Jurkat, Clone E6-1 (cell line): Measurements from ENCODE around the gene UBE3D.
A peak's percentile ranks its signal among the peaks of the same experiment; 100 is the strongest.

ENCODE experiments used
- DNase-seq: peaks from one replicate; pipeline ENCODE4 v3.0.0-alpha.2; 2011; ENCODE audit warnings: low read depth, low spot score
- H3K4me3 ChIP-seq: 2 replicates; pipeline ENCODE4 v1.5.1; 2011; ENCODE audit warnings: mild to moderate bottlenecking, low read length, control low read depth, moderate library complexity

The UBE3D gene

GRCh38 chr6:82987951-82988350 is 77.7 kb downstream of the UBE3D start:
- H3K4me3 ChIP-seq: no peak overlapping the region
- DNase-seq: no peak

- H3K4me3 ChIP-seq: no peak overlapping the region
Observed at GRCh38 chr6:82987416-82987815, 78.2 kb downstream of the UBE3D start.

GRCh38 chr6:82984720-82985119 is 80.9 kb downstream of the UBE3D start:
- no peak for DNase-seq
- no peak overlapping the region for H3K4me3 ChIP-seq

More at GRCh38 chr6:82987416-82987815, 78.2 kb downstream of the UBE3D start:
- DNase-seq: no peak

GRCh38 chr6:82980086-82980485 is 85.6 kb downstream of the UBE3D start:
- no peak overlapping the region for H3K4me3 ChIP-seq
- DNase-seq: no peak

- DNase-seq: no peak
- no peak overlapping the region for H3K4me3 ChIP-seq
Observed at GRCh38 chr6:82979657-82980056, 86.0 kb downstream of the UBE3D start.

- no peak overlapping the region for H3K4me3 ChIP-seq
- no peak for DNase-seq
Observed at GRCh38 chr6:82978362-82978945, 87.2 kb downstream of the UBE3D start.

- DNase-seq: no peak
- H3K4me3 ChIP-seq: no peak overlapping the region
Observed at GRCh38 chr6:82976179-82976578, 89.5 kb downstream of the UBE3D start.

- DNase-seq: no peak
- H3K4me3 ChIP-seq: no peak overlapping the region
Observed at GRCh38 chr6:82971877-82972460, 93.7 kb downstream of the UBE3D start.

GRCh38 chr6:82970839-82971238 is 94.8 kb downstream of the UBE3D start:
- no peak for DNase-seq
- no peak overlapping the region for H3K4me3 ChIP-seq

- no peak for DNase-seq
- H3K4me3 ChIP-seq: no peak overlapping the region
Observed at GRCh38 chr6:82968708-82969107, 96.9 kb downstream of the UBE3D start.

GRCh38 chr6:82963191-82963925 is 102.3 kb downstream of the UBE3D start:
- no peak for DNase-seq
- H3K4me3 ChIP-seq: no peak overlapping the region

GRCh38 chr6:82959385-82959941 is 106.2 kb downstream of the UBE3D start:
- DNase-seq: no peak
- H3K4me3 ChIP-seq: no peak overlapping the region

GRCh38 chr6:82958551-82958950 is 107.1 kb downstream of the UBE3D start:
- H3K4me3 ChIP-seq: no peak overlapping the region
- DNase-seq: no peak

- H3K4me3 ChIP-seq: no peak overlapping the region
- DNase-seq: peak; percentile 10
Observed at GRCh38 chr6:82957868-82958245, 107.8 kb downstream of the UBE3D start.

- no peak overlapping the region for H3K4me3 ChIP-seq
Observed at GRCh38 chr6:82957171-82957867, 108.3 kb downstream of the UBE3D start.

GRCh38 chr6:82955841-82956240 is 109.8 kb downstream of the UBE3D start:
- DNase-seq: no peak
- no peak overlapping the region for H3K4me3 ChIP-seq

More at GRCh38 chr6:82957171-82957867, 108.3 kb downstream of the UBE3D start:
- peak; percentile 47 for DNase-seq

GRCh38 chr6:82954937-82955577 is 110.6 kb downstream of the UBE3D start:
- H3K4me3 ChIP-seq: no peak overlapping the region
- no peak for DNase-seq

- no peak overlapping the region for H3K4me3 ChIP-seq
- no peak for DNase-seq
Observed at GRCh38 chr6:82954356-82954755, 111.3 kb downstream of the UBE3D start.

- DNase-seq: no peak
- H3K4me3 ChIP-seq: no peak overlapping the region
Observed at GRCh38 chr6:82953871-82954270, 111.8 kb downstream of the UBE3D start.
